T-helper 1 cell treated with Interleukin-12 subunit alpha and Interleukin-12 subunit beta and Interleukin-4 antibody, amounts not matched to agents 30 ng/mL and 1 ng/mL, for 36 hours (primary cell): ENCODE measurements around the gene MARCHF7. TPM values are rescaled to one million over a fixed set of nuclear protein-coding genes. Genes with fewer than 3 reads are reported as not detected.
"Not testable (repeated sequence)": the region's sequence is repeated elsewhere in the genome, so short reads cannot be mapped to it uniquely, and the experiment has no call there.

Source experiments
- intact Hi-C: fragments of 100-400 bp; cut with micrococcal nuclease; formaldehyde crosslinking; loops from one replicate; pipeline ENCODE4 v1.15.1; 2024
- total RNA-seq: library from RNA; stranded (reverse); gene quantifications from 2 replicates; pipeline ENCODE4 v1.2.3, GENCODE V29; 2022

Gene MARCHF7, protein sequence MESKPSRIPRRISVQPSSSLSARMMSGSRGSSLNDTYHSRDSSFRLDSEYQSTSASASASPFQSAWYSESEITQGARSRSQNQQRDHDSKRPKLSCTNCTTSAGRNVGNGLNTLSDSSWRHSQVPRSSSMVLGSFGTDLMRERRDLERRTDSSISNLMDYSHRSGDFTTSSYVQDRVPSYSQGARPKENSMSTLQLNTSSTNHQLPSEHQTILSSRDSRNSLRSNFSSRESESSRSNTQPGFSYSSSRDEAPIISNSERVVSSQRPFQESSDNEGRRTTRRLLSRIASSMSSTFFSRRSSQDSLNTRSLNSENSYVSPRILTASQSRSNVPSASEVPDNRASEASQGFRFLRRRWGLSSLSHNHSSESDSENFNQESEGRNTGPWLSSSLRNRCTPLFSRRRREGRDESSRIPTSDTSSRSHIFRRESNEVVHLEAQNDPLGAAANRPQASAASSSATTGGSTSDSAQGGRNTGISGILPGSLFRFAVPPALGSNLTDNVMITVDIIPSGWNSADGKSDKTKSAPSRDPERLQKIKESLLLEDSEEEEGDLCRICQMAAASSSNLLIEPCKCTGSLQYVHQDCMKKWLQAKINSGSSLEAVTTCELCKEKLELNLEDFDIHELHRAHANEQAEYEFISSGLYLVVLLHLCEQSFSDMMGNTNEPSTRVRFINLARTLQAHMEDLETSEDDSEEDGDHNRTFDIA
- total RNA-seq, result 86.2 and 89.7 TPM in 2 replicates

DNA sequence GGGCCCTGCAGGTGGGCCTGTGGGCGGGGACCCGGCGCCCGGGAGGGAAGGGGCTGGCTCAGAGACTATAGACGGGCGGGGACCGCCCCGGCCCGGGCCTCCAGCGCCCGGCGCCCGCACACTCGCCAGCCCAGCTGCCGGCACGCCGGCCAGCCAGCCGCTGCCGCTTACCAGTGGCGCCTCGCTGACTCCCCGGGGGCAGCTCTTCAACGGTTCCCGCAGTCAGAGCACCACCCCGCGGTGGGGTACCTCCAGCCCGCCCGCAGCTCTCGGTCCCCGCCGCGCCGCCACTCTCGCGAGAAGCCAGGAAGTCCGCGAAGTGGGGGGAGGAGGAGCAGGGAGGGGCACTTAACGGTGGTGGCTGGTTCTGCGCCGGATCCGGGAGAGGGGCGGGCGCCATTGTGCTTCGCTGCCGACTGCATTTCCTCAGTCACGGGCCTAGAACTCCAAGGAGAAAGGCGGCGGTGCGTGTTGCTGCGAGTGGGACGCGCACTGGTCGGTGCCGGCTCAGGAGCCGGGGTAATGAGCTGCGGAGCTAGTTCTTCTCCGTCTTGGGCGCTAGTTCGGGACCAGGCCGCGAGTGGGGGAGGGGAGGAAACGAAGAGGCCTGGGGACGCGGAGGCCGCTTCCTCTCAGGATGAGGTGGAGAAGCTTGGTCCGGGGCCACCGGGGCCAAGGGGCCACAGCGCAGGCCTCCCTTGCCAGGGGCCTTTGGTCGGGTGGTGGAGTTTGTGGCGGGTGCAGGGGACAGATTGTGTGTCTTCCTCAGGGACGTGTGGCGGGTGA, at the start of gene MARCHF7:
Gene MARCHF7, plus strand, starts transcription at position 364 of the 786 bp plus-strand sequence. CDS start 16,517 bp downstream, outside the sequence.
- intact Hi-C loops, result loop anchor here (1.0 to 10.0 kb wide), 14 partner anchors 96 to 1836 kb away; partner anchors contain the start of genes ACVR1, BAZ2B, CCDC148 and LY75

DNA sequence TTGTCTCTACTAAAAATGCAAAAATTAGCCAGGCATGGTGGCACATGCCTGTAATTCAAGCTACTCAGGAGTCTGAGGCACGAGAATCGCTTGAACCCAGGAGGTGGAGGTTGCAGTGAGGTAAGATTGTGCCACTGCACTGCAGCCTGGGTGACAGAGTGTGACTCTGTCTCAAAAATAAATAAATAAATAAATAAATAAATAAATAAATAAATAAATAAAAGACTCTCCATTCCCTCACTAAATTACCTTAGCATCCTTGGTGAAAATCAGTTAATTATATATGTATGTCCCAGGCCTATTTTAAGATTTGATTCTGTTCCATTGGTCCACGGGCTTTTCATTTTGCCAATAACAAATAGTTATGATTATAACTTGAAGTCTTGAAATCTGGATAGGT, 44.9 kb upstream of the MARCHF7 start:
- intact Hi-C loops, result not testable (repeated sequence)

DNA sequence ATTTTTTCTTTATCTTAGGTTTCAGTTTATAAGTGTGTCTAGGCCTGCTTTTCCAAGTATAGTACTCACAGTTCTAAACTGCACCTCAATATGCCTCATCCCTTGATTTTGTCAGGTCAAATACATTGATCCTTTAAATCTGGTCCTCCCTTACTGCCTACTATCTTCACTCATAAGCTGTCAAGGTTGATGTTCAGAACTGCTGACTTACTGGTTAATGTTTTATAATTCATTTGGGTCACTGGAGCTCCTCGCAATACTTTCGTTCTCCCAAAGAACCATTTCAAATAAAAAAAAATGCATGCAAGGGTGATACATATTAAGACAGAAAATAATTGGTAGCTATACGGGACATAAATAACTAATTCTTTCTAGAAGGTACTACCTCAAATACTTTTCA, 41.3 kb upstream of the MARCHF7 start:
- intact Hi-C loops, result no loop called here

DNA sequence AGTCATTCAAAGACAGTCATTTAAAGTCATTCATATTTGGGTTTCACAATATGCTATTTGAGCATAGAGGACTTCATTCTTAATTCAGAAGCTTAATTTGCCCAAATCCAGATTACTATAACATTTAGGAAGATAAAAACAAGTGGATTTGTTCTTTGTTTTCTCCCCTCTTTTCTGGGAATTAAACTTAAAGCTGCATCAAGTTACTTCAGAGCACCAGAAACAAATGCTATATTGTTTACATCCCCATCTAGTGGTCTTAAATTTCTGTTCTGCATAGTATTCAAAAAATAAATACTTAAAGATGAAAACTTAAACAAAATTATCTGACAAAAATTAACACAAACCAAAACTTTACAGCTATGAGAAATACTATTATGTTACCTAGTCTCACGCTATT, 34.7 kb upstream of the MARCHF7 start:
- intact Hi-C loops, result no loop called here

DNA sequence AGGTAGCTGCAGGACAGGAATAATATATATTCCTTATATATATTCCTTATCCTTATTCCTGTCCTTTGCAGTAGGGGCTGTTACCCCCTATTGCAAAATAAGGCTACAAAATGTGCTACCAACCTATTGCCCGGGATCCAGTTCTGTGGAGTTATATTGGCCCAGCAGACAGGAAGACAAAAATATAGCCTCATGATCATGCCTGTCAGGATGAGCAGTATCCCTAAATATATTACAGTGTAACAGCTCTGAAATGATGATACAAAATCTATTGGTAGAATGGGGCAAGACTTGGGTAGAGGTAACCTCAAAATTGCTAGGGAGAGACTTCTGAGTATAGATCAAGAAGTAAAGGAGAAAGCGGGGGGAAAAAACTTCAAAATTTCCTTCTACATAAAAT, 31.6 kb upstream of the MARCHF7 start:
- intact Hi-C loops, result no loop called here

DNA sequence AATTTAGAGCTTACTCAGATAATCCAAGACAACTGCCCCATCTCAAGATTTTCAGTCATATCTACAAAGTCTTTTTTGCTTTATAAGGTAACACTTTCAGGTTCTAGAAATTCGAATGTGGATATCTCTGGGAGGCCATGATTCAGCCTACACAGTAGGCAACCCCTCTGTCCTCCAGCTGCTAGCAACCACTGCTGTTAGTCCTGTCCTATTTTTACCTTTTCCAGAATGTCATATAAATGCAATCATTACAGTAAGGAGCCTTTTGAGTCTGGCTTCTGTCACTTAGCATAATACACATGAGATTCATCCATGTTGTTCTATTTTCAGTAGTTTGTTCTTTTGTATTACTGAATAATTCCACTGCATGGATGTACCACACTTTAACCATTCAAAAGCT, 28.5 kb upstream of the MARCHF7 start:
- intact Hi-C loops, result no loop called here

DNA sequence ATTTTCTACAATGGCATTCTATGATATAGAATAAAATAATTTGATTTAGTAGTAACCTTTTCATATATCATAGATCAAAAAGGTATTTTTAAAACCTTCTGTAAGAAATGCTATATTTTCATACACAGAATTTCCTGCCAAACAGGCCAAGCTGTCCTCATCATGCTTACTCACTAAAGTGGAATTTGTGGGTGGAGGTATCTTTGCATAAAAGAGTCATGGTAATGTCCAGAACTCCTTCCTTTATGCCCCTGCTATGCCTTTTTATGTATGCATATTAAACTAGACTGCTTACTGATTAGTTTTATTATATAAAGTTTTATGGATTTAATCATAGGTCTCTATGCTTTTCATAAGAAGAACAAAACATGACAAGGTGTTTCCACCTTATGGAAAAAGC, 27.5 kb upstream of the MARCHF7 start:
- intact Hi-C loops, result no loop called here

DNA sequence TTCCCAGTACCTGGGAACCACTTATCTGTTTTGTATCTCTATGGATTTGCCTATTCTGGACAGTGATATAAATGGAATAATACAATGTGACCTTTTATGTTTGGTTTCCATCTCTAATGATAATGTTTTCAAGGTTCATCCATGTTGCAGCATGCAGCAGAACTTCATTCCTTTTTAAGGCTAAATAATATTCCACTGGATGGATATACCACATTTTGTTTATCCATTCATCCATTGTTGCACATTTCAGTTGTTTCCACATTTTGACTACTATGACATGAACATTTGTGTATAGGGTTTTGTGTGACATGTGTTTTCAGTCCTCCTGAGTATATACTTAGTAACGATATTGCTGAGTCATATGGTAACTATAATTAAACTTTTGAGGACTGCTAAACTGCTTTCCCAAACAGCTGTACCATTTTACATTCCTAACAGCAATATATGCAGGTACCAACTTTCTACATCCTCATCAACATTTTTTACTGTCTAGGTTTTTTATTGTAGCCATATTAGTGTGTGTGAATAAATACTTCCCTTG, 17.7 kb upstream of the MARCHF7 start:
- intact Hi-C loops, result no loop called here

DNA sequence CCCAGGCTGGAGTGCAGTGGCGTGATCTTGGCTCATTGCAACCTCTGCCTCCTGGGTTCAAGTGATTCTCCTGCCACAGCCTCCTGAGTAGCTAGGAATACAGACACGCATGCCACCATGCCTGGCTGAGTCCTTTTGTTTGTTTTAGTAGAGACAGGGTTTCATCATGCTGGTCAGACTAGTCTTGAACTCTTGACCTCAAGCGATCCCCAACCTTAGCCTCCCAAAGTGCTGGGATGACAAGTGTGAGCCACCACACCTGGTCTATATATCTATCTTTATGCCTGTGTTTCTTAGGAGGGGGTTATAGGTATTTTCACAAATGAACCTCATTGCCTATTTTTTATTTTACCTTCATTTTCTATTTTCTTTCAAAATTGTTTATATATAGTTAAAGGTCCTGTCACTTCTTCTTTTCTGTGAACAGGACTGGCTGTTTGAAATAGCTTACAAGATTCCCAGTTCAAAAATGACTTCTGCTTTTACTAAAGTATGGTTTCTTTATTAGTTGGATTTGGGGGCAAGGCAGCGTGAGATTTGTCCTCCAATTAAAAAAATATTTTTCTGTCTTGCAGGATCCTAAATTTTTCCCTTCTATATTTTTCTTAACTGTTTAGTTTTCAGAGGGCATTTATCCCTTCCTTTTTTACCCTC, 16.4 kb upstream of the MARCHF7 start:
- intact Hi-C loops, result no loop called here

DNA sequence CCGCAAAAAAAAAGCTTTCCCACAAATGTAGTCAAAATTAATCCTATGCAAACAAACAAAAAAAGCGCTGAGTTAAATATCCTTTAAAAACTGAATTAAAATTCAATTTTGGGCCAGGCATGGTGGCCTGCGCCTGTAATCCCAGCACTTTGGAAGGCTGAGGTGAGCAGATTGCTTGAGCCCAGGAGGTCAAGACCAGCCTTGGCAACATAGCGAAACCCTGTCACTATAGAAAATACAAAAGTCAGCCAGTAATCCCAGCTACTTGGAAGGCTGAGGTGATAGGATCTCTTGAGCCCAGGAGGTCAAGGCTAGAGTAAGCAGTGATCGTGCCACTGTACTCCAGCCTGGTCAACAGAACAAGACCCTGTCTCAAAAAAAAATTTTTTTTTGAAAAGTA, 8.8 kb upstream of the MARCHF7 start:
- intact Hi-C loops, result no loop called here

DNA sequence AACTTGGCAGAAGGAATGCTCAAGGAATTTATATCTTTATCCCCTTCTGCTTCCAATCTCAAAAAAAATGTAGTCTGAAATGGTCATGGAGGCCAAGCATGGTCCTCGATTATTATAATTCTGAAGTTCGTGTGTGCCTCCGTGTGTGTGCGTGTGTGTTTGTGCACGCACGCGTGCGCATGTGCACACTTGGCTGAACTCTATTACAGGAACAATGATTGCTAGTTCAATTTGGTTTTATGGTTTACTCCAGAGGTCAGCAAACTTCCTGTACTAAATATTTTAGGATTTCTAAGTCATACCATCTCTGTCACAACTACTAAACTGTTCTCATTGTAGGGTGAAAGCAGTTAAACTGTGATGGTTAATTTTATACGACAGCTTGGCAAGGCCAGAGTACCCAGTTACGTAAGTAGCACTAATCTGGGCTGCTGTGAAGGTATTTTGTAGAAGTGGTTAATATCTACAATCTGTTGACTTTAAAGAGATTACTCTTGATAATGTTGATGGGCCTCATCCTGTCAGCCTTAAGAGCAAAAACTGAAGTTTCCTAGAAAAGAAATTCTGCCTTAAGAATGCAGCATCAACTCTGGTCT, 5.8 kb upstream of the MARCHF7 start:
- intact Hi-C loops, result no loop called here

DNA sequence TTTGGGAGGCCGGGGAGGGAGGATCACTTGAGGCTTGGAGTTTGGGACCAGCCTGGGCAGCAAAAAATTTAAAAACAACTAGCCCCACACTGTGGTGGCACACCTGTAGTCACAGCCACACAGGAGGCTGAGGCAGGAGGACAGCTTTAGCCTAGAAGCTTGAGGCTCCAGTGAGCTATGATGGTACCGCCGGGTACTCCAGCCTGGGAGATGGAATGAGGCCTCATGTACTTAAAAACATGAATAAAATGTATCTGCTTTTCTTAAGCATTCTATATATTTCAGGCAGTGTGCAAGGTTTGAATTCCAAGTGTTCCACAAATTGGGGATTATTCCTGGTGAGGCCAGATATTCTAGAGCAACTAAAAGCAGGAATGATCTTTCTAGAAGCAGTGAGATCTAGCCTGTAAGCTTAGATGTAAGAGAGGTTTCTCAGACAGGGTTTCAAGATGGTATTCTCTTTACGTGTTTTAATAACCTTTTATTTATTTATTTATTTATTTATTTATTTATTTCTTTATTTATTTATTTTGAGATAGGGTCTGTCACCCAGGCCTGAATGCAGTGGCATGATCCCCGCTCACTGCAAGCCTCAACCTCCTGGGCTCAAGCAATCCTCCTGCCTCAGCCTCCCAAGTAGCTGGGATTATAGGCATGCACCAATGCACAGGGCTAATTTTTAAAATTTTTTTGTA, 4.1 kb upstream of the MARCHF7 start:
- intact Hi-C loops, result no loop called here

DNA sequence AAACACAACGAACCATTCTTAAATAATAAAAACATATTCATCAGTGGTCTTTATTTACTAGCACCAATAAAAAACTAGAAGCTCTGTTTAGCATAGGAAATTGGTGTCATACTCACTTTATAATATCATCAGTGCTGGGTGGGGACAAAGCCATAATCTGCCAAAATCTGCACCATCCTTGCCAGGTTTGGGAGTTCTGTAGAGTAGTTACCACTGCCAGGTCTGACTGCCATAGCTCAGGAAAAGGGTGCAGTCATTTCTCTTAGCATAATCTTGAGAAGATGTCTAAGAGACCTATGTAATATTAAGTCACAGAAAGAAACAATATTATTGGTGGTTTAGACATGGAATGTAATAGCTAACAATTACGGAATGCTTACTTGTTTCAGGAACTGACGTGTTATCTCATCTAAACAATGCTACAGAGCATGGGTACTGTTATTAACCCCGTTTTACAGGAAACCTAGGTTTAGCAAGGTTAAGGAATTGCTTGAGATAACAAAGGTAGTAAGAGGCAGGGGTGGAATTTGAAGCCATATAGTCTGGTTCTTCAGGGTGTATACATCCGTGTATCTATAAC, 1.6 kb upstream of the MARCHF7 start:
- intact Hi-C loops, result loop anchor here (2.0 to 10.0 kb wide), 6 partner anchors 212 to 1813 kb away; partner anchors contain the start of genes CCDC148, PKP4 and TANC1

DNA sequence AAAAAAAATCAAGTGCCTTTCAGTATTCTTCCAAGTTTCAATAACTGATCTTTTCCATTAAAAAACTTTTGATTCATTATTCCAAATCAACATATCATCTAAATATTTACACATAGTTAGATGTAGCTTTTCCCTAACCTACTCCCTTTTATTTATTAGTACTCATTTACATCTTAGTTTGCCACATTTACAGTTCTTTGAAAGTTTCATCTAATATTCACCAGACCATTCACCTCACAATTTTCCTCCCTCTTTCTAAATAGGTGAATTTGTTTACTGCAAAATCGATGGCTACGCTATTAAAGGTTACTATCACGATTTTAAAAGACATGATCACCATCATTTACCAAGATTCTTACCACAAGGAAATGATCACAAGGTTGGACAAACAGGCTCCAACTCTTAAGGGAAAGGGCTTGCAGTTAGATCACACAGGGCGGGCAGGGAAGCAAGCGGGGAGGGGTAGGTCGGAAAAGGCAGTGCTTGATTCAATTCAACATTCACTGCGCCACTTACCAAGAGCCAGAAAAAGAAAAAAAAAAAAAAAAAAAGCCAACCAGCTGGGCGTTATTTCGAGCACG, 654 bp upstream of the MARCHF7 start:
- intact Hi-C loops, result loop anchor here (1.0 to 10.0 kb wide), 15 partner anchors 95 to 1835 kb away; partner anchors contain the start of genes ACVR1, BAZ2B, CCDC148 and LY75

DNA sequence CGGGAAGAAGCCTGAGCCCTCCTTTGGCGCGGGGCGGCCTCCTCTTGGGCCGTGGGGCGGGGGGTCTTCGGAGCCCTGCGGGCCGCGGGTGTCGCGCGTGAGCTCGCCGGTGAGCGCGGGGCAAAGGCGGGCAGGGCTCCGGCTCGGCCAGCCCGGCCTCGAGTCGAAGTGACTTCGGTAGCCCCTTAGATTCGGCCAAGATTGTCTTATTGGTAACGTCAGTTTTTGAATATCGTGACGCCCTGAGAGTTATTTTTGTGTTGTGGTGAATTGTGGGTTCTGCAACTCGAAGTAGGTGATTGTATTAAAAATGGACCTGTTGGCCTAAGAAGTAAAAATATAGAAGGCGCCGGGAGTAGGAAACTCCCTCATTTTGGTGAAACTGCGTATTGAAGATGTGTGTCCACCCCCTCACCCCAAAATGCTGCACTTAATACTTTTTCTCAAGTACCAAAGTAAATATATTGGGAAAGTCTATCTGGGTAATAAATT, 669 bp downstream of the MARCHF7 start:
- intact Hi-C loops, result loop anchor here (1.0 to 10.0 kb wide), 14 partner anchors 97 to 1837 kb away; partner anchors contain the start of genes ACVR1, BAZ2B, CCDC148 and LY75

DNA sequence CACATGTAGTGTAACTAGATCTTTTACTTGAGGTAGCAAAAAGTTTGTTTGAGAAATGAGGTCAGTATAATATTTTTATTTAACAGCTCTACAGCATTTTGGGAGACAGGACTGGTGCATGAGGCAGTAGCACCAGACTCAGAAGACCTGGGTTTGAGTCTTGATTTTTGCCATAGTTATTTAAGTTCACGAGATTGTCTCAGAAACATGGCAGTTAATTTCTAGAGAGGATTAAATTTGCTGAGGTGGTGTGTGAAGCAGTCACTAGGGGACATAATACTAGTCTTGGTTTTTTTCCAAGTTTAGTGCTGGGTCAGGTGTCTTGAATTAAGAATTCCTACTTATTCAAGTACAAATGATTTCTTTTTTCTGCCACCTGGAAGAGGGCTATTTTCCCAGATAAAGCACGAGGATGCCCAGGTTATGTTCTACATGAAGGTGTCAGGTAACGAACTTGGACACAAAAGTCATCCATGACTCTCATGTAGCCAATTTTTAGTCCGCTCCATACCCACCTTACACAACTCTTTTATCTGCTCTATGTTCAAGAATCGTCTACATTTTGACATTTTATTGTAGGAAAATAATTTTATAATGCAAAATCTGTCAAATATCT, 1.4 kb downstream of the MARCHF7 start:
- intact Hi-C loops, result loop anchor here (2.0 to 10.0 kb wide), 8 partner anchors 209 to 1816 kb away; partner anchors contain the start of genes CCDC148, PKP4, PSMD14 and TANK

DNA sequence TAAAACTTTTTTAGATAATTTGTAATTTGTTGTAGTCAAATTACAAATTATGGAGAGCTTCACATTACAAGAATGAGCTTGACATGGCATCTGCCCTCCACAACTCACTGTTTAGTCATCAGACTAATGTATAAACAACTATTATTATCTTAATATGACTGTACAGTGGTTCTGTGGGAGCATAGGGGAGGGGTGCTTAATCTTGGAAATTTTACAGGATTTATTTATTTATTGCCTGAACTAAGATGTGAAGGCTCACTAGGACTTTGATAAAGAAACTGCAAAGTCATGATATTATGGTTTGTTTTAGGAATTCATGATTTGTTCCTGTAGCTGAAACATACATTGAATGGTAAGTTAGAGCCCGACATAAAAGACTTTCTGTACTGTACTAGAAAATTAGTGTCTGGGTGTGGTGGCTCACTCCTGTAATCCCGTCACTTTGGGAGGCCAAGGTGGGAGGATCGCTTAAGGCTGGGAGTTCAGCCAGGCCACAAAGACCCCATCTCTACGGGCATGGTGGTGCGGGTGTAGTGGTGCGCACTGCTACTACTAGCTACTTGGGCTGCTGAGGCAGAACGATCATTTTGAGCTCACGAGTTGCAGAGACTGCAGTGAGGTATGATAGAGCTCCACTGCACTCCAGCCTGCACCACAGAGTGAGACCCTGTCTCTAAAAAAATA, 2.1 kb downstream of the MARCHF7 start:
- intact Hi-C loops, result loop anchor here (5.0 to 10.0 kb wide), 5 partner anchors 208 to 1817 kb away; partner anchors contain the start of genes CCDC148 and PKP4
